Glomerular visceral epithelial cell (primary cell): ENCODE data around the gene TNS3.

Experiments
- DNase-seq: peaks from one replicate; pipeline ENCODE4 v3.0.0-alpha.2; 2016; ENCODE audit errors: extremely low spot score

The TNS3 gene

DNA sequence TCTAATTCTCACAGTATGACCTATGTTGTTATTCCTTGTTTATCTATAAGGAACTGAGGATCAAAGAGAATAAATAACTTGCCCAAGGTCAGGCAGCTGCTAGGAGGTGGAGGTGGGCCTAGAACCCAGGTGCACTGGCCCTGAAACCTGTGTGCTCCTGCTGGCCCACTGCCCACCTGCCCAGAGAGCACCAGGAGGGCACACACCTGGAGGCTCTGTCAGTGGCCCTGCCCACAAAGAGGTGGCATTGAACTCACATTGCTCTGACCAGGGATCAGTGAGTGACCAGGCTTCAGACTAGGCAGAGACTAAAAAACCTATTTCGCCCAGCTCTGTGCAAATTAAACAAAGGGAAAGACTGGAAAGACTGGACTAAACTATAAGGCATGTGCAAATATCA is 210.6 kb downstream of the TNS3 start:
- no peak for DNase-seq

DNA sequence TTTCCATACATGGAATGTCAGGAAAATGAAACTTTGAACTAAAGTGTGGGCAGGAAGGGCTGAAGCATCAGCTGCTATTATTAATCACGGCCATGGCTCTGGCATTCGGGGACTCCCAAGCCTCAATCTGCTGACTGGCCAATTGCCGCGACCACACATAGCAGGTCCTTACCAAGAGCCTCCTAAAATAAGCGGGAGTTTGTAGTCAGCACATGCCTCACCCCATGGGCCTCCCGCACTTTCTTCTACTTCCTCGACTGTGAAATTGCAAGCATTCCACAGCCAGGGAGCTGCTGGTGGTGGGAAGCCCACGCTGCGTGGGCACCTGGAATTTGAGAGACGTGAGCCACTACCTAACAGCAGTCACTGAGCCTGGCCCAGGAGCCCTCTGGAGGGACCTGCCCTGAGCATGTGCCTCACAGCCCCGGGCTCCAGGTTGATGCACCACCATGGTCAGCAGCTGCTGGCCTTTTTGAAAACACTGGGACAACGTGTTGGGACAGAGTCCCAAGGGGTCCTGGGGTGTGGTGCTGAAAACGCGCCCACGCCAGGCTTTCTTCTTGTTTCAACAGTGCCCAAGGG is 211.4 kb downstream of the TNS3 start:
- peak; percentile 76 for DNase-seq

- no peak for DNase-seq
Measured at GRCh38 chr7:47369736-47370135, 212.2 kb downstream of the TNS3 start.

DNA sequence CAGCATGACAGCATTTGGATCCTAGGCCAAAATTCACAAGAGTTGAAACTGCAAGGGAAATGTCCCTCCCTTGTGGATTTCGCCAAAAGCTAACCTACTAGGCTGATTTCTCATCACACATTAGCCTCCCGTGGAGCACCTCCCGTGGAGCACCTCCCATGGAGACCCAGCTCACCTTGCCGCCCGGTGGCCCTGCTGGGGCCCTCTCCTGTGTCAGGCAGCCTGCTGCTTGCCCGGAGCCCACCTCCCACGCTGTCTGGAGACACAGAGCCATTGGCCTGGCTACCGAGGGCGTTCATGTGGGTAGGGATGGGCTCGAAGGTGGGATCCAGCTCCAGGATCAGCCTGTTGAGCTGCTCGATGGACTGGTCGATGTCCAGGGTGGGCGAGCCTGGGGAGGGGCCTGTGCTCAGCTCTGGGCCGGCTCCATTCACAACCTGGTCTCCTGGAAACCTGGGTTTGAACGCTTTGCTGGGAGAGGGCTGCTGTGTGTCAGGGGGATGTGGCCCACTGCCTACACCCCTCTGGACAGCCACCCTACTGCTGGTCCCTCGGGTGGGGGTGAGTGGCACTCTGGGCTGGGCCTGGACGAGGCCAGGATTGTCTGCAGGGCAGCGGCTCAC is 213.6 kb downstream of the TNS3 start:
- no peak for DNase-seq

DNA sequence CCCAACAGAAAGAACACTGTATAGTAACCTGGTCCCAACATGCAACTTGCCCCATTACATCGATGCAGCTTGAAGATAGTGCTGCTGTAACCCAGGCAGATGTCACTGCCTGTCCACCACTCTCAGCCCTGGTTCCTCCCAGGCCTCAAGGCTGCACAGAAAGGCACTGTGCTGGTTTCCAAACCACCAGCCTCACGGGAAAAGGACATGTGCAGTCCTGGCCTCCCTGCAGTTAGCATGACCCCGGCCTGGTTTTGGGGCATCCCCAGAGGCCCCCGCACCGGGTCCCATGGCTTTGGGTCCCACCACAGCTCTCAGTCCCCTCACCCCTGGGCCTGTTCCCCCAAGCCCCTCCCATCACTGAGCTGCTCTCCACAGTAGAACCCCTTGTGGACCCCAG is 214.5 kb downstream of the TNS3 start:
- no peak for DNase-seq

GRCh38 chr7:47366960-47367359 is 215.0 kb downstream of the TNS3 start:
- no peak for DNase-seq

- no peak for DNase-seq
Measured at GRCh38 chr7:47366211-47366610, 215.7 kb downstream of the TNS3 start.

GRCh38 chr7:47362984-47363383 is 218.9 kb downstream of the TNS3 start:
- no peak for DNase-seq

DNA sequence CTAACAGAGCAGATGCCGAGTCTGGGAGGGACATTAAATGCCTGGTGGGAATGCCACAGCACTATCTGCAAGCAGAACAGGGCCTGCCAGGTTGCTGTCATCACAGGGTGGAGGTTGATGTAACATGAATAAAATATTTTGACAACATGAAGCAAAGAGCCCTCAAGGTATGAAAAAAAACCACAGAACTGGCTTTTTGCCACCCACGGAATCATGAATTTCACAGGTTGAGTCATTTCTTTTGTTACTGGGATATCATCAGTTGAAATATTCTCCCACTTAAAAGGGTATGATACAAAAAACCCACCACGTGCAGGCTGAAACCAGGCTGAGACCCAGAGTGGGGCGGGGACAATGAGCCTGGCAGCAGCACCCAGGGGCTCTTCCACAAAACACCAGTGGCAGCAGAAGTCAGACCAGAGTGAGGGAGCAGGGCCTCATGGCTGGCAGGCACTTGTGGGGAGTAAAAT is 220.1 kb downstream of the TNS3 start:
- peak; percentile 93 for DNase-seq

- DNase-seq = no peak
Measured at GRCh38 chr7:47361236-47361635, 220.7 kb downstream of the TNS3 start.

DNA sequence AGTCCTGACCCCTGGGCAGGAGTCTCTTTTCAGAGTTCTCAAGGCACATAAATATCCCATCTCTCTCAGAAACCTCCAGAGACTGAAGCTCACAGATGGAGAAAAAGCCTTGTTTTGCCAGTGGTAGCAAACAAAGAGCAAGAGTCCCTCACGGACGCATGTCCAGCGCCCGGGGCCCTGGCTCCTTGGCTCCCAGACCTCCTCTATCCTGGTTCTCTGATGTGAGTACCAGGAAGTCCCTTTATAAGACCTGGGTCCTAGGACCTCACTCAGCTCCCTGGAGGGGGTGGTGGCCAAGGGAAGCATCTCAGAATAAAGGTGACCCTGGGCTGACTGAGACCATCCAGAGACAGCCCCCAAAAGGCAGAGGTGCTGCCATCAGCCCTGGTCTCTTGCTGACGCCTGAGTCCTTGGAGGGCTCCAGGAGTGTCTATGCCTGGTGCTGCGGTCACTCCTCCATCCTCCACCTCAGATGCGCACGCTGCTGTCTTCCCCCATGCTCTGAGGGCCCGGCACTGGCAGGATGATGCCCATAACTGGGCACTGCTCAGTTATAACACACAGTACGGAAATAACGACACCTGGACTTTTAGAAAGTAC is 221.5 kb downstream of the TNS3 start:
- no peak for DNase-seq

DNA sequence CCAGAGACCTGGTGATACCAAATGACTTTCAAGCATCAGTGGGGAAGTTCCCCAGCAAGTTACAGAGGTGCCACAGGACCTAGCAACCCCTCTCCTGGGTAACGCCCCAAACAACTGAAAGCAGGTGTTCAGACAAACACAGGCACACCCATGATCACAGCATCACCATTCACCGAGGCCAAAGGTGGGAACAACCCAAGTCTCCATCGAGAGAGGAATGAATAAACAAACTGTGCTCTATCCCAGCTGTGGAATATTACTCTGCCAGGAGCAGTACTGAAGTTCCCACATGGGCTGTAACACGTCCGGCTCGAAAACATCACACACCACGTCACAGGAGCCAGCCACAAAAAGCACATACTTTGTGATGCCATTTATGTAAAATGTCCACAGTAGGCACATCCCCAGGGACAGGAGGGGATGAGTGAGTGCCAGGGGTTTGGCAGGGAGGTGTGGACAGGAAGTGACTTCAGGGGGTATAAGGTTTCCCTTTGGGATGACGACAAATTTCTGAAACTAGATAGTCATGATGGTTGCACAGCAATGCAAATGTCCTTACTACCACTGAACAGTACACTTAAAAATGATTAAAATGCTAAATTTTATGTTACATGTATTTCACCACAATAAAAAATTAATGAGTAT is 222.8 kb downstream of the TNS3 start:
- no peak for DNase-seq

DNA sequence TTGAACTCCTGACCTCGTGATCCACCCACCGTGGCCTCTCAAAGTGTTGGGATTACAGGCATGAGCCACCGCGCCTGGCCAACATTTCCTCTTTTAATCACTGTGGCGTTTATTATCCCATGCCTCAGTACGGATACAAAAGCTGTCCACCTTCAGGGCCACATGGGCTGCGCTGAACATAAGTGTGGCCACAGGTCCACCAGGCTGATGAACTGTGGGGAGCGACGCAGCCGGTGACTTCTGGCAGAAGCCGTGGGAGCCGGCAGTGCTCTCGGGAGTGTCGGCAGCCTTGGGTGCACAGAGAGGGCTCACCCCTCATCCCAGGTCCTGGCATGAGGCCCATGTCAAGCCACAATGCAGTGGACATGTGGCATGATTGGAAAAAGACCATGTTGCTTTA is 223.6 kb downstream of the TNS3 start:
- DNase-seq = no peak

DNA sequence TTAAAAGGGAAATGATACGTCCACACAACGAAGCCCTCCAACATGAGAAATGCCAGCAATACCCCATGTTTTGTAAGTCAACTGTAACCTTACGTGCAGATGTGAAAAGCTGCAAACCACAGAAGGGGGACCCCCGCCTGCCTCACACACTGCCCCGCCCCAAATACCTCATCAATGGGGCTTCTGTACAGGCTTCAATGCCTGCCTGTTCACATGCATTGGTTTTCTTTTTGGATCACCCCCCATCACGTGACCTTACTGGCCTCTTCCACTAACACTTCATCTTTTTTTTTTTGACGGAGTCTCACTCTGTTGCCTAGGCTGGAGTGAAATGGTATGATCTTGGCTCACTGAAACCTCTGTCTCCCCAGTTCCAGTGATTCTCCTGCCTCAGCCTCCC is 224.0 kb downstream of the TNS3 start:
- DNase-seq = no peak

DNA sequence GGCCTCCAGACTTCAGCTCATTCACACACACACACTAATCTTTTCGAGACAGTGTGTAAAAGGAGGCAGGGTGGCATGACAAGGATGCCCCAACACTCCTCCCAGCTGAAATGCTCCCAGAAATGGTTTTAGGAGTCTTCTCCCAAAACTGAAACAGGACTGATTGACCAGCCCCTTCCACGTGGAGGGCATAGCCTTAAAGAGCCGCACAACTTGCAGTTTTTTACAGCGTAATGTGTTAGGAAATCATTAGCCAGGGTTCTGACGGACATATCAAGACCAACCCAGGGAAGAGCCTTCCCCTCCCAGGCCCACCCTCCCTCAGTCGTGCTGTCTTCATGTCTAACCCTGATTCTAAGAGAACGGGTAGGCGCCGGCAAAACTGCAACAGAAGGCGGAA is 224.6 kb downstream of the TNS3 start:
- no peak for DNase-seq

DNA sequence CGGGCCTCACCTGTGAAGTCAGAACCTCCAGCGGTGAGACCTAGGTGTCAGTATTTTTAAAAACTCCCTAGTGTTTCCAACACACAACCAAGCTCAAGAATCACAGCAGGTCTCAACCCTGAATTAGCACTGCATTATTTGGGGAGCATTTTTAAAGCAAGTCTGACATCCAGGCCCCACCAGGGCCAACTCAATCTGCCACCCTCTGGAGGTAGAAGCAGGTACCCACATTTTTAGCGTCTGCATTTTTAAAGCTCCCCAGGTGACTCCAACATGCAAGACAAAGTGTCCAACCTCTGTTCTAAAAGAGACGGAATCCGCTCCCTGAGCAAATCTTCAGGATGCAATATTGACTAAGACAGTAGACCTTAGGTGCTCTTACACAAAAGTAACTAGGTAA is 225.7 kb downstream of the TNS3 start:
- no peak for DNase-seq

- DNase-seq = no peak
Measured at GRCh38 chr7:47355684-47356083, 226.2 kb downstream of the TNS3 start.

GRCh38 chr7:47354831-47355541 is 226.9 kb downstream of the TNS3 start:
- DNase-seq = no peak

DNA sequence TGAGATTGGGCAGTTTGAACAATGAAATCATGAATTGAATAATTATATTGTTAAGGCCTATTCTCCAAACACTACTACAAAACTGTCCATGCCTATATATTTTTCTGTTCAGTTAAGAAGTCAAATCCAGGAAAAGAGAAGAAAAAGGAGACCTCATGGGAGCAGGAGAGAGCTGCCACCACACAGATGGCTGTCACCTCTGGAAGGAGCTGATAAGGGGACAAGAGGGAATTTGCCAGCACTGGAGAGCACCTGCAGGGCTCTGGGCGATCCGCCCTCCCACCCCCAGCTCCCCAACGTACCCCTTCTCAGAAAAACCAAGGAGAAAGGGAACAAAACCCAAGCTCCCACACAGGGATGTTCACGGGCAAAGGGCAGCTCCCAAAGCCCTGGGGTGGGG is 227.8 kb downstream of the TNS3 start:
- no peak for DNase-seq

DNA sequence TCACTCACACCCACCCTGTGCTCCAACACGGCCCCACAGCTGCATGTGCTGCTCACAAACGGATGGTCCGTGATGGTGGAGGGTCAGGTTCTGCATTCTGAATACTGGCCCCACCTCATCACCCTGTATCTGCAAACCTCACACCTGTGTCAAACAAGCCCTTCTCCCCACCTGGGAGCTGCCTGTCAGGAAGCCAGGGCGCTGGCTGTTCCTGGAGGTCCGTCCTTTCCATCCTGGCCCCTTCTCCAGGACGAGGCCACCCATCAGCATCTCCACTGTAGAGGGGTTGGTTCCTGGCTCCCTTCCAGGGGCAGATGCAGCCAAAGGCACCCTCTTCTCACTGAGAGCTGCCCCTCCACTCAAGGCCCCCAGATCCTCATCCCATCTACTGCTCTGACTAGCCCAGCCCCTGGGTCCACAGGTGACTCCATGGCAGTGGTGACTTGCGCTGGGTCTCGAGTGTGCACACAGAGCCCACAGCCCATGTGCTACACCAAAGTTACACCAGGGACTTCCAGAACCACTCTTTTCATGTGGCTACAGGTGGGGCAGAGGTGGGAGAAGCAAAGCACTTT is 229.4 kb downstream of the TNS3 start:
- DNase-seq = no peak

DNA sequence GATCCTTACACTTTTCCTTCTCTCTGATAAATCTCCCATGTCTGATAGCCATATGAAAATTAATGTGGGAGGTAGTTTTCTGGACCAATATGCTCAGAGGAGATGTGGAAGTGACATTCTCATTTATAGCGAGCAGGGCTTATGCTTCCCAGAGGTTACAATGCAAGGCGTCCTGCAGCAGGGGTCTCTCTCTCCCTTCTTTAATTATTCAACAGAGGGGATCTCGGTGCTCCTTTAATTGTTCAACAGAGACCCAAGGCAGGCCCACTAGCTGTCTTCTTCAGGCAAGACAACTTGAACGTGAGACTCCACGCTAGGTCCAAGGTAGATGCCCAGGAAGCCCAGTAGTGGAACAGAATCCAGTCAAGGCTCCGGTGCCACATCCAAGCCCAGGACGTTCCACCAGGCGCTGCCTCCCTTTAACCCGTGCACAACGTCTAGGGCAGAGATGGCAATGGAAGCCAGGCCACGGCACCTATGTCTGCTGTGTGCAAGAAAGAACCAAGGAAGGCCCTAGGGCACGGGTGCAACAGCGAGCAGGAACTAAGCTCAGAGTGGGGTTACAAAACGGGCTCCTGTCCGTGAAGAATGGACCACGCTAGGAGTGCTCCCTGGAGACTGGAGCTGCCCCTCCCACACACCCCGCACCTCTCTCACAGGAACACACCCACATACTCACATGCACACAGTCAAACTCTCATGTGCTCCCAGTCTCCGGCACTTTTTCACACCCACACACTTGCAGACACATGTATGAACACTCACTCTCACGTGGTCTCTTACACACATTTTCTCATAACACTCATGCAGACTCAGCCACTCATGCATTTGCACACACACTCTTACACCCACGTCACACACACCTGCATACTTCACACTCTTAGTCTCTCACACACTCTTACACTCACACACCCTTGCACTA is 230.4 kb downstream of the TNS3 start:
- no peak for DNase-seq
